GM21737 (cell line): ENCODE measurements around the gene DYNC2LI1.
"Not testable (repeated sequence)": the region's sequence is repeated elsewhere in the genome, so short reads cannot be mapped to it uniquely, and the experiment has no call there.

ENCODE experiments used
- ATAC-seq: cut with Tn5 transposase; IDR thresholded peaks from one replicate; pipeline ENCODE4 v1.9.1; 2021; ENCODE audit warnings: mild to moderate bottlenecking, moderate library complexity; ENCODE audit not compliant: unreplicated experiment

The DYNC2LI1 gene

DNA sequence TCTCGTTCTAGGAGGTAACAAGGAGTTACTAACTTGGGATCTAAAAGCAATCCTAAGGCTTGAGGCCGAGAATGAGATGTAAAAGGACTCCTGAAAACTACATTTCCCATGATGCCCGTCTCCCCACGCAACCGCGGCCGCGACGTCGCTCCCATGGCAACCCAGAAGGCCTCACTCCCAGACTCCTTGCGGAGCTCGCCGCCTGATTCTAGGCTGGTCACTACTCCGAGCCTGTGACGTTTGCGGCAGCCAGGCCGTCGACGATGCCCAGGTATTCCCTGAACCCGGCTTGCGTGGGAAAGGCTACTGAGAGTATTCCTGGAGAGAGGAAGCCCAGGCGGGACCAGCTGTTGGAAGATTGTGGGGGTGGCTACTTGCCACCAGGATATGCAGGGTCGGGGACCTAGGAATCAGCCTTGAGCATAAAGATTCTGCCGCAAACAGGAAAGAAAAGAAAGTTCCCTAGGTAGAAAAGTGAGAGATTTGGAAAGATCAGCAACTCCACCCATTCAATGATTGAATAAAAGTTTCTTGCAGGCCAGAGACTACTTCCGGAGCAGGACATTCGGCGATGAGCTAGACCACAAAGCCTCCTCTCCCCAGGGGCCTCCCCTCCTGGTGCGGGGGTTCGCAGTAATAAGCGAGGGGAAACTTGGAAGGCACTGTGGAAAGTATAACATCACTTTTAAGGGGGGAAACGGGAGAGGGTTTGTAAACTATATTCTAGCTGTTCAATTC lies at the start of gene DYNC2LI1:
TSS of gene DYNC2LI1 (plus strand) at position 164 of the 738 bp plus-strand sequence. CDS start at position 264, 100 bp downstream.
- peak; percentile 99 for ATAC-seq

DNA sequence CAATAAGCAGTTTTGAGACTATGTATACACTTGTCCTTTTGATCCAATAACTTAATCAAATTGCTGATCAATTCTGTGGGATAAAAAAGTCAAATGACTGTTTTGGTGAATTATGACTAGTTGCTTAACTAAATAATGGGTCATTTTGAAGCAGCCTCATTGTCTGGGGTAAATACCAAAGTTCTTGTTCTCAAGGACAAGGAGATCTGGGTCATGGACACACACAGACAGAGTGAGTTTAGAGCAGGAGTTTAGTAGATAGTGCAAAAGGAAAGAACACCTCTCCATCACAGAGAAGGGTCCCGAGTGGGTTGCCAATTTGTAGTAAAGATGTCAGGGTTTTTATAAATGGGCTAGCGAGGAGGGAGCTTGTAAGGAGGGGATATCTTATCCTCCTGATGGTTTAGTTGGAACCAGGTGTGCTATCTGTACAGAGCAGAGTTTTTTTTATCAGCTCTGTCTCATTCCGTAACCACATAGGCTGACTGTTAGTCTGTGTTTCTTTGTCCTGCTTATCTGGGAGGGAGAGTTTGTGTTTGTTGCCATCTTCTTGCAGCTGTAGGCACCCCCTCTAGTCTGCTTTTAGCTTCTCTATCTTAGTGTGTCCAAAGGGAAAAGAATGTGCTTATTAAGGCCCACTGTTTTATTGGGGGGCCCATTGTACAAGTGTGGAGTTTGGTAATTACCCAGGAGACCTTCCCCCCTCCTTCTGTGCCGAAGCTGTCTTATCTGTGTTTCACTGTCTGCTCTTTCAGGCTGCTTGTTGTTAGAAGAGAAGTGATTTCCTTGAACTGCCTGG lies 48.9 kb upstream of the DYNC2LI1 start:
- no peak for ATAC-seq

DNA sequence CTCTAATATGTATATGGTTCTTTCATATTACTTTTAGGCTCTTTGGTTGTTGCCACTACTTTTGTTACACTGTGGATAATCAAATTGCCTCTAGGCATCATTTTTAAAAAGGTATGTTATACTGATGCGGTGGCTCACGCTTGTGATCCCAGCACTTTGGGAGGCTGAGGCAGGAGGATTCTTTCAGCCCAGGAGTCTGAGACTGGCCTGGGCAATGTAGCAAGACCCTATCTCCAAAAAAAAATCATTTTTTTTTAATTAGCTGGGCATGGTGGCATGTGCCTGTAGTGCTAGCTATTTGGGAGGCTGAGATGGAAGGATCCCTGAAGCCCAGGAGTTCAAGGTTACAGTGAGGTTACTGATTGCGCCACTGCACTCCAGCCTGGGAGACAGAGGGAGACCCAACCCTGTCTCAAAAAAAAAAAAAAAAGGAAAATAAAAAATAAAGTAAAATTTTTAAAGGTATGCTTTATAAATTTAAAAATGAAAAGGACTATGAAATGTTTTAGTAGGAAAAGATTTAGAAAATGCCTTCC lies 48.1 kb upstream of the DYNC2LI1 start:
- ATAC-seq: no peak

DNA sequence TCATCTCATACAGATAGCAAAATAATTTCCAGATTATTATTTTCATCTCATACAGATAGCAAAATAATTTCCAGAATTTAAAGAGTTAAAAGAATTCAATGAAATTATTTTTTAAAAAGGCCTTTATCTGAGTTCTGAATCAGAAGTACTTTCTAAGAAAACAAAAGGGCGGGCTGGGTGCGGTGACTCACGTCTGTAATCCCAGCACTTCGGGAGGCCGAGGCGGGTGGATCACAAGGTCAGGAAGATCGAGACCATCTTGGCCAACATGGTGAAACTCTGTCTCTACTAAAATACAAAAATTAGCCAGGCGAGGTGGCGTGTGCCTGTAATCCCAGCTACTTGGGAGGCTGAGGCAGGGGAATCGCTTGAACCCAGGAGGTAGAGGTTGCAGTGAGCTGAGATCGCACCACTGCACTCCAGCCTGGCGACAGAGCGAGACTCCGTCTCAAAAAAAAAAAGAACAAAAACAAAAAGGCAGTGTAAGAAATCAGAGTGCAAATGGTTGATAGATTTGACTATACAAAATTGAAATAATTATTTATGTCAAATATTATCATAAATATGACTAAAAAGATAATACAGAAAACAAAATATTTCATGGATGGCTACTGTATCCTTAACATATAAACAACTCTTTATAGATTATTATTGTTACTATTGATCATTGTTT lies 46.7 kb upstream of the DYNC2LI1 start:
- ATAC-seq: not testable (repeated sequence)

DNA sequence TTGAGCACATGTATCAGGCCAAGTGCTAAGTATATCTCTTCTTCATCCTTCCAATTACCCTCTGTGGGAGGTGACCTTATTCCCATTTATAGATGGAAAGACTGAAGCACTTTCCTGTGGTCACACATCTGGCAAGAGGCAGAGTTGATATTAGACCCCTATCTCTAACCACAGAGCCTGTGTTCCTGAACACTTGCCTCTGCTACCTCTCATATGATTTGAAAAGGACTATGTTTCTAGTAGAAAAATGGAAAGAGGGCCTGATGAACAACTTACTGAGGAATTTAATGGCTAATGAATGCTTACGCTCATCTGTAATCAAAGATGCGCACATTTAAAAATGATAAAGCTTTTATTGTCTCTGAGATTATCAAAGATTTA lies 46.2 kb upstream of the DYNC2LI1 start:
- no peak for ATAC-seq

DNA sequence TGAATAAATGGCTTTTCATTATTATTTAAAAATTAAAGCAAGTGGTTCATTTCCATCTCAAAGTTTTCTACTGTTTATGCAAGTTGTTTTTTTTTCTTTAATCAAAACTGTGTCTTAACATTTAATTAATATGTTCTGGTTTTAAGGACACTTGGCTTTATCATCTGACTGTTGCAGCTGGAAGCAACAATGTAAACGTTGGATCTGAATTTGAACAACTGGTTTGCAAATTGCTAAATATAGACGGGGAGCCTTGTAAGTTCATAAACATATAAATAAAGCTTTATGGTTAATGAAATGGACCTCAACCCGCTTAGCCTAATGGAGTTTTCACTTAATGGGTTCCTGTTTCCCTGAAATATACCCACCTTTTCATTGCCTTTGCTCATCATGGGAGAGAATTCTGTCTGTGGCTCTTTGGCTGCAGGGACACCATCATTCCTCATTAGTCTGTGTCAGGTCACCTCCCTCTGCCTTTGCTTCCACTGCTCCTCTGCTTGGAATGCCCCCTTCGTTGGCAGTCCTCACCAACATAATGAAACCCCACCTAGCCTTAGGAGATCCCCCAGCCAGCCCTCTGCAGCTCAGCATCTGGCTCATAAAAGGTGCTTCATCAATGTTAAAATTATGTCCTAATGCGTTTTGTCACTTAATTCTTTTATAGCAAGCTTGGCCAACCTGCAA lies 44.2 kb upstream of the DYNC2LI1 start:
- no peak for ATAC-seq

DNA sequence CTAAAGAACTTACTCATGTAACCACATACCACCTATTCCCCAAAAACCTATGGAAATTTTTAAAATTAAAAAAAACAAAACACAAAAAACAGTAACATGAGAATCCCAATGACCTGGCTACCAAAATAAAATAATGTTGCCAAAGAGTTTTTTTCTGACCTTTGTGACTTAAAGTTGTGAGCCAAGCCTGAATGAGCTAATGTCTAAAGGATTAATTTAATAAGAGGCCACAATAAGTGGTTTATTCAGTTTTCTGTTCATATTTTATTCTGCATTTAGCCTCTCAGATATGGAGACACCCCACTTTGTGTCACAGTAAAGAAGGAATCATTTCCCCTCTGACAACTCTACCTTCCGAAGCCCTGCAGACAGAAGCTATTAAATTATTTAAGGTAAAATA lies 42.6 kb upstream of the DYNC2LI1 start:
- no peak for ATAC-seq

DNA sequence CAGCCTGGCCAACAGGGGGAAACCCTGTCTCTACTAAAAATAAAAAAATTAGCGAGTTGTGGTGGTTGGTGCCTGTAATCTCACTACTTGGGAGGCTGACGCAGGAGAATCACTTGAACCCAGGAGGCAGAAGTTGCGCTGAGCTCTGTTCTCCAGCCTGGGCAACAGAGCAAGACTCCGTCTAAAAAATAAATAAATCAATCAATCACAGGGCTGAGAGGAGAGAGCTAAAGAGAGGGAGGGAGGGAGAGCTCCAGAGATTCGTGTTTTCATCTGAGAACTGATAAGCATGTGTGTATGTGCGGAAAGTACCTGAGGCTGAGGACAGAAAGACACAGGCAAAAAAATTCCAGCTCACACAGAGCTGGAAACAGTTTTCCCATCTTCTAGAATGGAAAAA lies 37.2 kb upstream of the DYNC2LI1 start:
- no peak for ATAC-seq

DNA sequence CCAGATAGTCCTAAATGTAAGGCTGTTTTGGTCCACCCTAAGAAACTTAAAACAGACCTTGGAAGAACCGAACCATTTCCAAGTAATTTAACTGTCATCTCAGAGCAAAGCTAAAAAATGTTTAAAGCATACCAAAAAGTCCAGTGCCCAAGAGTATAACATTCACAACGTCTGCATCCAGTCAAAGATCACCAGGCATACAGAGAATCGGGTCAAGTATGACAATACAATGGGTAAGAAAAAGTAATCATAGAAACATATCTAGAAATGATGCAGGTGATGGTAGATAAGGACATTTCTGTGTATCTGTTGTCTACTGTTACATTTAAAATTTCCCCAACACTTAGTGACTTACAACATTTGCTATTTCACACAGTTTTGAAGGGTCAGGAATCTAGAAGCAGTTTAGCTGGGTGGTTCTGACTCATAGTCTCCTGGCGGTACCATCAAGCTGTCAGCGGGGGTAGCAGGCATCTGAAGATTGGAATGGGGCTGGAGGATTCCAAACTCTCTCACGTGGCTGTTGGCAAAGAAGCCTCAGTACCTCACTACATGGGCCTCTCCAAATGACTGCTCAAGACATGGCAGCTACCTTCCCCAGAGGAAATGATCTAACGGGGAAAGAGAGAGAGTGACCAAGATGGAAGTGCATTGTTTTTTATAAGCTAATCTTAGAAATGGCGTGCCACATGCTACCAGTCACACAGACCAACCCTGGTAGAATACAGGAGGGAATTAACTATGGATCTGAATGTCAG lies 36.6 kb upstream of the DYNC2LI1 start:
- no peak for ATAC-seq

DNA sequence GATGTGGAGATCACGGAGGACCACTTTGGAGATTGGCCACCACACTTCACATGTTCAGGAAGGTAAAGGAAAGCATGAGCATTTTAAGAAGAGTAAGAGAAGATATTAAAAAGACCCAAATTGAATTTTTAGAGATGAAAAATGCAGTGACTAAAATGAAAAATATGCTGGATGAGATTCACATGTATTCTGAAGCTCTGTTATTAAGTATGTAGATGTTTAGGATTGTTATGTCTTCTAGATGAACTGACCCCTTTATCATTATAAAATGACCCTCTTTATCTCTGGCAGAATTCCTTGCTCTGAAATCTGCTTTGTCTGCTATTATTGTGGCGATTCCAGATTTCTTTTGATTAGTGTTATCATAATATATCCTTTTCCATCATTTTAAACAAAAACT lies 36.0 kb upstream of the DYNC2LI1 start:
- no peak for ATAC-seq

DNA sequence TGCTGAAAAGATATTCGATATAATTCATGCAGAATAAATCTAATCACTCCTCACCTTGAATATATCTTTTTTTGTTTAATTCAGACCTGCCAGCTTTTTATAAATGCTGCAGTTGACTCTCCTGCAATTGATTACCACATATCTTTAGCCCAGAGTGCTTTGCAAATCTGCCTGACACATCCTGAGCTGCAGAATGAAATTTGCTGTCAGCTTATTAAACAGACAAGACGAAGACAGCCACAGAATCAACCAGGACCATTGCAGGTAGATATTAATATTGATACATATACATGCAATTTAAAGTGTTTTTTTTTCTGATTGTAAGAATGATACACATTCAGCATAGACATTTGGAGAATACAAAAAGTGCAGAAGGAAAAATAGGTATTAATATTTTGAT lies 35.6 kb upstream of the DYNC2LI1 start:
- no peak for ATAC-seq

DNA sequence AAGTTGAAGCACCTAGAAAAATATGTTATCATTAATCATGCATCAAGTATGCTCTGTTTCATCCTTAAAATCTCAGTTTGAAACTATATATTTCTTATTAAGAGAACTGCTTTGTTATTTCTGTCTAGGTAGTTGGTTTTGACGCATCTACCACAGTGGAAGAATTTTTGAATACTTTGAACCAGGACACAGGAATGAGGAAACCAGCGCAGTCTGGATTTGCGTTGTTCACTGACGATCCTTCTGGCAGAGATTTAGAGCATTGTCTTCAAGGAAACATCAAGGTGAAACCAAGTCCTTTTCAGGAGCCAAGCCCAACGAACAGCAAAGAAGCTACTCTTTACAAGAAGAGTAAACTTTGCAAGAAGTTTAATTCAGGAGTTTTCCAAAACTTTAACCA lies 30.1 kb upstream of the DYNC2LI1 start:
- ATAC-seq: no peak

DNA sequence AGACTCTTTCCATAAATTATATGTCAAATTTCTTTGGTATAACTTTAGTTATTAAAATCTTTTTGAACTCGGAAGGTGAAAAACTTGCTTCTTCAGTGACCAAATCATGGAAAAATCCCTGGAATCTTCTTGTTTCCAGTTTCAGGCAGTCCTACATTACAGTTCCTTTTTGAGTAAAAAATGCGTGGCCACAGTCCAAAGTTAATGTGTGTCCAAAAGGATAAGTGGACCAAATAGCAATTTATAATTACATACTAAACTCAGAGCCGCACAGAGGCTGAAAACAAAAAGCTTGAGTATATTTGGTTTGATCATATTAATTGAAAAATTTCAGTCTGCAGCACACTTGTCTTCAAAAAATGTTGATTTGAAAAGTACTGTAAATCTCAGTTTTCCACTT lies 28.4 kb upstream of the DYNC2LI1 start:
- ATAC-seq: no peak

DNA sequence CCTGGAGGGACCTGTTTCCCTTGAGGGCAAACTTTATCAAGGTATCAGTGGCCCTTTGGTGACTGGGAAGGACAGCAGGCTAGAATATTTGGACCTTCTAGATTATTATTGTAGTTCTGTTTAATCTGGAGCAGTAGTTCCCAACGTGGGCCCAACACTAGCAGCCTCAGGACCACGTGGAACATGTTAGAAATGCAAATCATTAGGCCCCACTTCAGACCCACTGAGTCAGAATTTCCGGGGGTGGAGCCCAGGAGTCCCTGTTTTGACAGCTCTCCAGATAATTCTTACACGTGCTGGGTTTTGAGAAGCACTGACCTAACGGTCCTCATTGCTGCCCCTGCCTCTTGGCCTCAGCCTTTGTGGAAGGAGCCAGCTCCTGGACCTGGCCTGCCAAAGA lies 25.5 kb upstream of the DYNC2LI1 start:
- no peak for ATAC-seq

DNA sequence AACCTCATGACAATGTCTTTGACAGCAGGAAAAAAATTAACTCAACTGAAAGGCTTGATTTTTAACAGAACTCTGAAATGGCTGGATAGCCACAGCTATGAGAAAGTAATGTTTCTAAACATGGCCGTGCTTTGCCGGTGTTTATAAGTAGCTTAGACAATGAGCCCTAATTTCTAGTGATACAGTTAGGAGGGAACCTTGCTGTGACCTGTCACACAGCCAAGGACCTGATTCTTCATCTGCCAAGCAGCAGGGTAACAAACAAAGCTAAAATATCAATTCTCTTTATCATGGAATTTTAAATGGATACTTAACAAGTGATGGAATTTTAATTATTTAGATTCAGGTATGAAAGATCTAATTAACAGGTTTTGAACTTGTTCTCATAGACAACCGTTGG lies 24.3 kb upstream of the DYNC2LI1 start:
- no peak for ATAC-seq

DNA sequence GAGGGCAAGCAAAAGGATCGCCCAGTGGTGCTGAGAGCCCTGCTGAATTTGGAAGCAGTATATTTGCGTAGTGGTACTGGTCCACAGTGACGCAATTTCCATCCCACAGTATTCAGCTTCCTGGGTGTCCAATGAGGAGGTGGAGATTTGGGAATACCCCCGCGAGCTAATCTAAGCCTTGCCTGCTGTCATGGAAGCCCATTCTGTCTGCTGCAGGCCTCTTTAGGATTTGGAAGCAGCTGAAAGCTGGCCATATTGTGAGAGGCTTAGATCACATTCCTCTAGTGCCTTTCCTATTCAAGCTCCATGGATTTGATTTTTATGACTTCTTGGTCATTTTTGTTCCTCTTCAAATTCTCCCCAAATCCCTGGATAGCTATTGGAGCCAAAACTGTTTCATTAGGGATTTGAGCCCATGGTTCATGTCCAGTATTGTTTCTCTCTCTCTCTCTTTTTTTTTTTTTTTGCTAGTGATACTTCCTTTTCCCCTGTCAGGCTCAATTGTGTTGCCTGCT lies 22.3 kb upstream of the DYNC2LI1 start:
- ATAC-seq: no peak

DNA sequence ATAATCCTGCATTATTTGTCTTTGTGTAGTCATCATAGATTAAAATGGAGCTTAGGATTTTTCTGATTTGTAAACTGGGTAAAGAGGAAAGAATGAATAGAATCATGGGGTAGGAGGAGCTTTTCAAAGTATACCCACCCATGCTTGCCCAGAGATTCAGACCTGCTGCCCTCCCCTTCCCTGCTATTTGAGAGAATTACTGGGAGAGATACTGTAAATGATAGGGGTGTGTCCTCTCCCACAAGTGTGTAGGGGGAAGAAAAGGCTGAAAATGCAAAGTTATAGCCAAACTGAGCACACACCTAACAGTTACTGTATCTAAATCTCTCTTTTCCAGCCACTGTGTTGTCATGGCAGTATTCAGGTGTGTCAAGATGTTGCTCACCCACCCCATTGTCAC lies 21.5 kb upstream of the DYNC2LI1 start:
- ATAC-seq: no peak

DNA sequence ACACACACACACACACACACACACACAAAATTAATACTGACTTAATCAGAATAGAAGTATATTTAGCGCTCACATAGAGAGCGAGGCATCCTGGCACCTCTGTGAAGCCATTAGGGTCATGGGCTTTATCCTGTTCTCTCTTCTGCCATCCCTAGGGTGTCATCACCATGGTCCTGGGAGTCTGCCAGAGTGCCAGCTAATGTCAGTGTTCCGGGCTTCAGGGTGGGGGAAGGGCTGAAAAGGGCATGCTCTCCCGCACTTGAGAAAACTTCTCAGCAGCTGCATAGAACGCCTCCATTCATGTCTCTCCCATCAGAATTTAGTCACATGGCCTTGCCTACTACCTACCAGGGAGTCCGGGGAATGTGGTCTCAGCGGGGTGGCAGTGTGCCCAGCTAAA lies 19.7 kb upstream of the DYNC2LI1 start:
- no peak for ATAC-seq

DNA sequence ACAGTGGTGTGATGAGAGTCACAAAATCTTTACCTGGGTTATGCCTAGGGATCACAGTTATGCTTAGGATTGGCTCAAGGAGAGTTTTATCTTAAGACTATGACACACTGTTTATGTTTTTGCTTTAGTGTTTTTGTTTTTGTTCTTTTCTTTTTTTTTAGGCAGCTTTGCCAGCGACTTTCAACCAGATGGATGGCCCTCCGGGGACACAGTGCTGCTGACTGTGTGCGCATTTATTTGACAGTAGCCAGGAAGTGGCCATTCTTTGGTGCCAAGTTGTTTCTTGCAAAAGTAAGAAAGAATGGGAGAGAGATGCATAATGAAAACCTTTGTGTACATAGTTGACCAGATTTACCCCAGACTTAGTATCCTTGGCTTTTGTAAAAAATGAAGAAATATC lies 15.1 kb upstream of the DYNC2LI1 start:
- no peak for ATAC-seq

DNA sequence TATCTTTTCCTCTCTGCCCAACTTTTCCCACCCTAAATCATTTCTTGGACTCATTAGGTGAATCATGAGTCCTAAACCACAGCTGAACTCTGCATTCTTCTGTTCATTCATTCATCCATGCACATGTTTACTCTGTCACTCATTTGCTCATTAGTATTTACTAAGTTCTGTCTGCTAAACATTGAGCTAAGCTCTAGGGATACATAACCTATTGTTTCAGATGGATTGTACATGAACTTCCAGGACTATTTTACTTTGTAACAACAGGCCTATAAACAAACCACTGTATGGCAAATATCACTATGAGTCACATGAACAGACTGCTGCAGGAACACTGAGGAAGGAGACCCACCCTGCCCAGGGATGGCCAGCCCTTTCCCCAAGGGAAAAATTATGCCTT lies 14.6 kb upstream of the DYNC2LI1 start:
- no peak for ATAC-seq
